Measurements from ENCODE around the gene CDH26. TPM values are rescaled to one million over a fixed set of nuclear protein-coding genes. Genes with fewer than 3 reads are reported as not detected.

The CDH26 gene
- total and polyA plus RNA-seq, 2 donors (not counting 3 experiments of a cell fraction or from before 2014, with no cell fraction given): 0.01 TPM; not detected in 1

- H3K9ac ChIP-seq (replicated peaks; ENCODE audit: extremely low read depth, insufficient read depth, low read length): no peak overlapping the region
- H3K79me2 ChIP-seq (ENCODE audit: control insufficient read depth, insufficient read depth, low read length): no peaks in the 10 kb centered on the region
- BruUV-seq (replicated peaks): no TSS peak
- no peaks in the 10 kb centered on the region for H3K9me1 ChIP-seq (replicated peaks; ENCODE audit: control insufficient read depth, extremely low read depth, insufficient read depth, low read length)
- CTCF ChIA-PET: no interaction called here
- H4K20me1 ChIP-seq (replicated peaks; ENCODE audit: control insufficient read depth, extremely low read depth, insufficient read depth, low read length): no peaks in the 10 kb centered on the region
- H3K4me3 ChIP-seq (replicated peaks in 1 of 3; ENCODE audit: insufficient read depth in 1 of 3, low read depth in 1 of 3, low read length in 3 of 3): no peak overlapping the region
- DNase-seq (ENCODE audit: low read depth, low spot score) (no peak), FAIRE-seq (no peak)
- POLR2A ChIA-PET: no interaction called here
- no peak overlapping the region for H2AFZ ChIP-seq (ENCODE audit: low read depth, low read length)
- H3K9me3 ChIP-seq (replicated peaks; ENCODE audit: control insufficient read depth, insufficient read depth, low read length): peaks cover 3% of the 10 kb centered on the region
- H3K27ac ChIP-seq (ENCODE audit: insufficient read depth, low read depth, low read length): no peak overlapping the region
- TF ChIP-seq GATA2 (IDR thresholded peaks at IDR 0.05; ENCODE audit: insufficient read depth, insufficient read length, low read depth, low read length) (no peak), EZH2 (IDR thresholded peaks at IDR 0.05; ENCODE audit: borderline replicate concordance, low read depth, low read length, severe bottlenecking) (no peak), MYC (IDR thresholded peaks at IDR 0.05; ENCODE audit: low read depth, low read length) (no peak), POLR2AphosphoS5 (IDR thresholded peaks at IDR 0.05; ENCODE audit: insufficient read depth, low read depth, low read length) (no peak), CTCF (IDR thresholded peaks at IDR 0.05; ENCODE audit: extremely low read depth in 1 of 2, insufficient read depth in 1 of 2, low read depth in 1 of 2, low read length in 2 of 2) (no peak), MAX (IDR thresholded peaks at IDR 0.05; ENCODE audit: insufficient read depth, insufficient read length) (no peak), JUN (IDR thresholded peaks at IDR 0.05; ENCODE audit: borderline replicate concordance, insufficient read depth, insufficient read length, low read depth) (no peak), POLR2A (IDR thresholded peaks at IDR 0.05; ENCODE audit: low read depth, low read length) (no peak), FOS (IDR thresholded peaks at IDR 0.05; ENCODE audit: borderline replicate concordance, insufficient read depth, low read length) (no peak)
- H3K27me3 ChIP-seq (ENCODE audit: control insufficient read depth in 2 of 2, insufficient read depth in 2 of 2, low read length in 2 of 2): no peaks in the 10 kb centered on the region
- dilution Hi-C loops (cut with MboI; ENCODE audit: extremely low pct_ligation_motif_present, low sequenced_read_pairs): no loop called here
- no peaks in the 10 kb centered on the region for H3K4me1 ChIP-seq (ENCODE audit: control insufficient read depth, extremely low read depth, insufficient read depth, low read length)
- intact Hi-C loops (cut with micrococcal nuclease): no loop called here
- no peaks in the 10 kb centered on the region for H3K36me3 ChIP-seq (ENCODE audit: control insufficient read depth in 2 of 2, extremely low read depth in 1 of 2, insufficient read depth in 2 of 2, low read length in 2 of 2)
- no peak overlapping the region for H3K4me2 ChIP-seq (ENCODE audit: insufficient read depth, low read length)
These were observed 64.6 kb downstream of the CDH26 start for GRCh38 chr20:60022849-60023248.

All from endothelial cell of umbilical vein (primary cell).